WTC11 (cell line): Measurements from ENCODE around the gene ATP6AP1. TPM values are rescaled to one million over a fixed set of nuclear protein-coding genes. Genes with fewer than 3 reads are reported as not detected.

ENCODE experiments used
- ATAC-seq: fragments of 200-7000 bp; cut with Tn5 transposase; 2 replicates; pipeline ENCODE4 v1.10.0; 2021; ENCODE audit warnings: mild to moderate bottlenecking, moderate library complexity
- CTCF ChIA-PET: fragments of 300-600 bp; sonication (Branson Sonifier 250); formaldehyde crosslinking; loops from one replicate; lab custom pipeline; 2021; ENCODE audit warnings: antibody characterized with exemption; lab: Charles Lee
- POLR2A ChIA-PET: fragments of 350-600 bp; sonication (Branson Sonifier 250); formaldehyde crosslinking; loops from one replicate; lab custom pipeline; 2021; ENCODE audit warnings: antibody characterized with exemption; lab: Charles Lee
- DNase-seq: peaks from one replicate; pipeline ENCODE4 v3.0.0; 2021; ENCODE audit warnings: low spot score
- H3K27ac Mint-ChIP-seq: 2 replicates; pipeline ENCODE4 v1.8.0; 2021; ENCODE audit warnings: mixed read lengths
- H3K27me3 Mint-ChIP-seq: 2 replicates; pipeline ENCODE4 v1.8.0; 2021; ENCODE audit warnings: low read depth, mild to moderate bottlenecking, moderate library complexity, mixed read lengths
- H3K36me3 Mint-ChIP-seq: 2 replicates; pipeline ENCODE4 v1.8.0; 2021; ENCODE audit warnings: mixed read lengths
- H3K4me1 Mint-ChIP-seq: 2 replicates; pipeline ENCODE4 v1.8.0; 2022; ENCODE audit warnings: mixed read lengths
- H3K4me3 Mint-ChIP-seq: 2 replicates; pipeline ENCODE4 v1.8.0; 2021; ENCODE audit warnings: mild to moderate bottlenecking, moderate library complexity, mixed read lengths
- H3K9me3 Mint-ChIP-seq: 2 replicates; pipeline ENCODE4 v1.8.0; 2021; ENCODE audit warnings: mixed read lengths
- AR ChIP-seq: fragments of 250-450 bp; sonication (Bioruptor Pico); IDR thresholded peaks from 2 replicates; pipeline ENCODE4 v1.9.0; 2021; ENCODE audit warnings: mild to moderate bottlenecking
- CBFB ChIP-seq: sonication (generic); formaldehyde crosslinking; IDR thresholded peaks from 2 replicates; pipeline ENCODE4 v1.8.1; 2022; ENCODE audit warnings: mild to moderate bottlenecking, low read depth, missing genetic modification reagents
- ELF4 ChIP-seq: sonication (generic); formaldehyde crosslinking; IDR thresholded peaks from 2 replicates; pipeline ENCODE4 v1.8.1; 2022; ENCODE audit warnings: low read depth, mild to moderate bottlenecking, moderate library complexity, missing genetic modification reagents
- EMX1 ChIP-seq: fragments of 250-450 bp; sonication (Bioruptor Pico); IDR thresholded peaks from 2 replicates; pipeline ENCODE4 v1.8.0; 2021; ENCODE audit warnings: mild to moderate bottlenecking
- MAX ChIP-seq: sonication (generic); formaldehyde crosslinking; IDR thresholded peaks from 2 replicates; pipeline ENCODE4 v1.8.0; 2022; ENCODE audit warnings: mild to moderate bottlenecking, missing genetic modification reagents
- MLX ChIP-seq: sonication (generic); formaldehyde crosslinking; IDR thresholded peaks from 2 replicates; pipeline ENCODE4 v1.8.1; 2023; ENCODE audit warnings: mild to moderate bottlenecking, missing genetic modification reagents, moderate library complexity
- MYBL2 ChIP-seq: sonication (generic); formaldehyde crosslinking; IDR thresholded peaks from 2 replicates; pipeline ENCODE4 v1.8.1; 2023; ENCODE audit warnings: mild to moderate bottlenecking, moderate library complexity, missing genetic modification reagents
- NR2C2 ChIP-seq: sonication (generic); formaldehyde crosslinking; IDR thresholded peaks from 2 replicates; pipeline ENCODE4 v1.8.0; 2022; ENCODE audit warnings: mild to moderate bottlenecking, missing genetic modification reagents
- OVOL2 ChIP-seq: fragments of 250-450 bp; sonication (Bioruptor Pico); IDR thresholded peaks from 2 replicates; pipeline ENCODE4 v1.9.0; 2021; ENCODE audit warnings: mild to moderate bottlenecking, borderline replicate concordance
- PRDM15 ChIP-seq: sonication (generic); formaldehyde crosslinking; IDR thresholded peaks from 2 replicates; pipeline ENCODE4 v1.8.0; 2022; ENCODE audit warnings: missing genetic modification reagents
- PREB ChIP-seq: sonication (generic); formaldehyde crosslinking; IDR thresholded peaks from 2 replicates; pipeline ENCODE4 v1.8.1; 2022; ENCODE audit warnings: mild to moderate bottlenecking, missing genetic modification reagents, moderate library complexity, borderline replicate concordance
- SMAD4 ChIP-seq: sonication (generic); formaldehyde crosslinking; IDR thresholded peaks from 2 replicates; pipeline ENCODE4 v1.8.0; 2022; ENCODE audit warnings: mild to moderate bottlenecking, missing genetic modification reagents
- SP1 ChIP-seq: sonication (generic); formaldehyde crosslinking; conservative IDR thresholded peaks from 2 replicates; pipeline ENCODE4 v1.8.1; 2022; ENCODE audit warnings: missing genetic modification reagents
- ZNF121 ChIP-seq: sonication (generic); formaldehyde crosslinking; IDR thresholded peaks from 2 replicates; pipeline ENCODE4 v1.8.0; 2023; ENCODE audit warnings: missing genetic modification reagents
- ZNF263 ChIP-seq: sonication (generic); formaldehyde crosslinking; IDR thresholded peaks from 2 replicates; pipeline ENCODE4 v1.8.1; 2022; ENCODE audit warnings: low read depth, mild to moderate bottlenecking, moderate library complexity, missing genetic modification reagents
- ZNF425 ChIP-seq: fragments of 250-450 bp; sonication (Bioruptor Pico); conservative IDR thresholded peaks from 2 replicates; pipeline ENCODE4 v1.9.0; 2021; ENCODE audit warnings: mild to moderate bottlenecking
- ZNF532 ChIP-seq: fragments of 250-450 bp; sonication (Bioruptor Pico); IDR thresholded peaks from 2 replicates; pipeline ENCODE4 v1.9.0; 2021; ENCODE audit warnings: mild to moderate bottlenecking, borderline replicate concordance
- ZSCAN18 ChIP-seq: fragments of 250-450 bp; sonication (Bioruptor Pico); IDR thresholded peaks from 2 replicates; pipeline ENCODE4 v2.1.2; 2022; ENCODE audit warnings: mild to moderate bottlenecking, moderate library complexity
- total RNA-seq: library from RNA; stranded (reverse); gene quantifications from 3 replicates; pipeline ENCODE4 v1.2.3, GENCODE V29; 2021

ATP6AP1 gene
- total RNA-seq, 1 experiment from 2014 or later, result 43.9 TPM

GRCh38 chrX:154429711-154430110 lies 1.2 kb downstream of the ATP6AP1 start:
- ATAC-seq, result no peak
- POLR2A ChIA-PET, result interaction anchor here (1.0 kb wide), 1 partner anchor 32 kb away, joined by 3 read pairs; no protein-coding TSS in a partner anchor
- no peak overlapping the region for H3K27ac Mint-ChIP-seq
- H3K36me3 Mint-ChIP-seq, result peaks cover 10% of the 10 kb centered on the region; the same call in 1 of the 2 replicates
- peaks cover 17% of the 10 kb centered on the region for H3K4me1 Mint-ChIP-seq
- no peaks in the 10 kb centered on the region for H3K9me3 Mint-ChIP-seq
- H3K4me3 Mint-ChIP-seq, result peak overlapping the region; percentile 65
- H3K27me3 Mint-ChIP-seq, result no peaks in the 10 kb centered on the region
- CTCF ChIA-PET, result no interaction called here
- no peak for DNase-seq
- TF ChIP-seq PRDM15 (CRISPR knock-in tag), result no peak
- no peak for TF ChIP-seq ZNF121 (CRISPR knock-in tag)
- no peak for TF ChIP-seq EMX1 (CRISPR knock-in tag)
- TF ChIP-seq ZSCAN18 (CRISPR knock-in tag), result no peak
- no peak for TF ChIP-seq ZNF263
- TF ChIP-seq NR2C2 (CRISPR knock-in tag), result no peak
- TF ChIP-seq SMAD4 (CRISPR knock-in tag), result no peak
- no peak for TF ChIP-seq SP1 (CRISPR knock-in tag)

GRCh38 chrX:154430479-154430878 lies 2.0 kb downstream of the ATP6AP1 start:
- POLR2A ChIA-PET, result no interaction called here

More at GRCh38 chrX:154430479-154430878, 2.0 kb downstream of the ATP6AP1 start:
- TF ChIP-seq MLX (CRISPR knock-in tag) (no peak), ZNF532 (no peak), OVOL2 (CRISPR knock-in tag) (no peak), AR (no peak), ZNF425 (CRISPR knock-in tag) (no peak), CBFB (no peak), ELF4 (CRISPR knock-in tag) (no peak), NR2C2 (CRISPR knock-in tag) (no peak), MYBL2 (CRISPR knock-in tag) (no peak), PREB (CRISPR knock-in tag) (no peak), MAX (CRISPR knock-in tag) (no peak)
- TF ChIP-seq, all 79 proteins: peak for 0
- no peak for DNase-seq
- peak overlapping the region; percentile 25 for H3K4me3 Mint-ChIP-seq
- peaks cover 17% of the 10 kb centered on the region for H3K4me1 Mint-ChIP-seq
- CTCF ChIA-PET, result no interaction called here
- H3K27ac Mint-ChIP-seq, result peak overlapping the region; percentile 17; the same call in 1 of the 2 replicates
- H3K27me3 Mint-ChIP-seq, result no peaks in the 10 kb centered on the region
- peaks cover 10% of the 10 kb centered on the region; the same call in 1 of the 2 replicates for H3K36me3 Mint-ChIP-seq
- ATAC-seq, result no peak
- H3K9me3 Mint-ChIP-seq, result no peaks in the 10 kb centered on the region
